H1 (cell line): Measurements from ENCODE around the gene CBLC. TPM values are rescaled to one million over a fixed set of nuclear protein-coding genes. Genes with fewer than 3 reads are reported as not detected.

Experiments used
- BACH1 ChIP-seq: IDR thresholded peaks from 2 replicates; pipeline ENCODE4 v1.6.1; 2012; ENCODE audit warnings: low read length, improper control_type of control experiment
- CBX5 ChIP-seq: fragments of 300-800, 300-1000 bp; sonication (generic); IDR thresholded peaks from 2 replicates; pipeline ENCODE4 v1.7.1; 2016; ENCODE audit warnings: antibody characterized with exemption, low read length, low read depth
- EZH2 ChIP-seq: fragments of 200-600 bp; sonication (generic); IDR thresholded peaks from 2 replicates; pipeline ENCODE4 v1.7.1; 2012; ENCODE audit warnings: low read depth, mild to moderate bottlenecking, moderate library complexity, low read length, inconsistent platforms; ENCODE audit not compliant: severe bottlenecking
- JUN ChIP-seq: IDR thresholded peaks from 2 replicates; pipeline ENCODE4 v1.6.1; 2011; ENCODE audit warnings: low read depth, mild to moderate bottlenecking, improper control_type of control experiment, low read length
- KDM4A ChIP-seq: IDR thresholded peaks from one replicate; pipeline ENCODE4 v1.7.1; 2012; ENCODE audit warnings: low read depth, mild to moderate bottlenecking, moderate library complexity, low read length, inconsistent platforms; ENCODE audit not compliant: severe bottlenecking
- NRF1 ChIP-seq: IDR thresholded peaks from 2 replicates; pipeline ENCODE4 v1.6.1; 2011; ENCODE audit warnings: mild to moderate bottlenecking, low read depth, low read length, improper control_type of control experiment
- TAF1 ChIP-seq: IDR thresholded peaks from 2 replicates; pipeline ENCODE4 v1.6.1; 2011; ENCODE audit warnings: mild to moderate bottlenecking, low read depth, low read length
- polyA plus RNA-seq, 7 experiments: library from polyadenylated mRNA; depleted of rRNA in 3 of 7; stranded (reverse) in 5 of 7; unstranded in 2 of 7; fragments of >200 nt in 5 of 7; fragments of 200-250 nt in 2 of 7; gene quantifications; 1 replicate in 5 of 7; 2 replicates in 1 of 7; 4 replicates in 1 of 7; pipeline versions ENCODE4 v1.2.1 to v1.2.3, GENCODE V29; 2011 to 2013; ENCODE audit warnings: missing spikeins in 2 of 7, mixed read lengths in 2 of 7
- total RNA-seq: library from RNA; stranded (reverse); fragmentation: NEBNext Ultra II Directional; extraction: Animal tissue kit (Norgen Biotek cat#: 25700); gene quantifications from 2 replicates; pipeline ENCODE4 v1.2.1, GENCODE V29; 2021

CBLC gene
- total and polyA plus RNA-seq, 2 of the 8 experiments (the other 6 are each of a cell fraction or from before 2014, with no cell fraction given): 17.4 to 35.7 TPM

DNA sequence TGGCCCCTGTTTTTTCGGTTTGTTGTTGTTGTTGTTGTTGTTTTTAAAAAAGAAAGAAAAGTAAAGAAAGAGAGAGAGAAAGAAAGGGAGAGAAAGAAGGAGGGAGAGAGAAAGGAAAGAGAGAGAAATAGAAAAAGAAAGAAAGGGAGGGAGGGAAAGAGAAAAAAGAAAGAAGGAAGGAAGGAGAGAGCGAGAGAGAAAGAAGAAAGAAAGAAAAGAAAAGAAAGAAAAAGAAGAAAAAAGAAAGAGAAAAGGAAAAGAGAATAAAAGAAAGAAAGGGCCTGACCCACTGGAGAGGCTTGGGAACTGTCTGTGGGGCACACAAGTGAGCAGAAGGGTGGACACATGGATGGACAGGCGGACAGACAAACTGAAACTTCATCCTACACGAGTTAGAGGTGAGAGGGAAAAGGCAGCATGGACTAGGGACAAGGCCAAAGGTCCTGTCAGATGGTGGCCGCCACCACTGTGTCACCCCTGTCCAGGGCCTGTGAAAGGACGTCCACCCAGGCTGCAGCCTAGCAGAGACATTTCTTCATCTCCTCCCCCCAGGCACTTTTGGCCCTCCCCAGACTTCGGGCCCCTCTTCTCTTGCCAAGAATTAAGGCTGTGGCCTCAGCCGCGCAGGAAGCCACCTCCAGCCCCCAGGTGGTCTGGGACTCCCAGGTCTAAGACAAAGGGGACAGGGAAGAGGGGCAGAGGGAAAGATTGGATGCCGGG lies 22.1 kb downstream of the CBLC start (continued):
- no peak for TF ChIP-seq JUN
- no peak for TF ChIP-seq BACH1
- no peak for TF ChIP-seq CBX5
- no peak for TF ChIP-seq EZH2
- TF ChIP-seq KDM4A: no peak
- no peak for TF ChIP-seq NRF1
- TF ChIP-seq TAF1: no peak
